GM12865 (cell line): ENCODE data around the gene ALAS1.

Experiments used
- DNase-seq: peaks from one replicate; pipeline ENCODE4 v3.0.0; 2010; ENCODE audit warnings: low read depth
- H3K4me3 ChIP-seq: 2 replicates; pipeline ENCODE4 v1.5.1; 2011; ENCODE audit warnings: mild to moderate bottlenecking, low read depth, low read length, control low read depth
- TF ChIP-seq, protein P1 (sequence below): IDR thresholded peaks from 2 replicates; pipeline ENCODE4 v1.5.1; 2011; ENCODE audit warnings: low read length, control low read depth, low read depth, inconsistent platforms; ENCODE audit not compliant: insufficient read depth; ENCODE audit errors: missing control alignments

The ALAS1 gene

GRCh38 chr3:52208556-52208955, 10.6 kb downstream of the ALAS1 start:
- DNase-seq: no peak
- no peak overlapping the region for H3K4me3 ChIP-seq
- TF ChIP-seq, protein P1, sequence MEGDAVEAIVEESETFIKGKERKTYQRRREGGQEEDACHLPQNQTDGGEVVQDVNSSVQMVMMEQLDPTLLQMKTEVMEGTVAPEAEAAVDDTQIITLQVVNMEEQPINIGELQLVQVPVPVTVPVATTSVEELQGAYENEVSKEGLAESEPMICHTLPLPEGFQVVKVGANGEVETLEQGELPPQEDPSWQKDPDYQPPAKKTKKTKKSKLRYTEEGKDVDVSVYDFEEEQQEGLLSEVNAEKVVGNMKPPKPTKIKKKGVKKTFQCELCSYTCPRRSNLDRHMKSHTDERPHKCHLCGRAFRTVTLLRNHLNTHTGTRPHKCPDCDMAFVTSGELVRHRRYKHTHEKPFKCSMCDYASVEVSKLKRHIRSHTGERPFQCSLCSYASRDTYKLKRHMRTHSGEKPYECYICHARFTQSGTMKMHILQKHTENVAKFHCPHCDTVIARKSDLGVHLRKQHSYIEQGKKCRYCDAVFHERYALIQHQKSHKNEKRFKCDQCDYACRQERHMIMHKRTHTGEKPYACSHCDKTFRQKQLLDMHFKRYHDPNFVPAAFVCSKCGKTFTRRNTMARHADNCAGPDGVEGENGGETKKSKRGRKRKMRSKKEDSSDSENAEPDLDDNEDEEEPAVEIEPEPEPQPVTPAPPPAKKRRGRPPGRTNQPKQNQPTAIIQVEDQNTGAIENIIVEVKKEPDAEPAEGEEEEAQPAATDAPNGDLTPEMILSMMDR: no peak

- no peak for DNase-seq
- TF ChIP-seq, protein P1: no peak
Observed at GRCh38 chr3:52210037-52210436, 12.1 kb downstream of the ALAS1 start.

DNA sequence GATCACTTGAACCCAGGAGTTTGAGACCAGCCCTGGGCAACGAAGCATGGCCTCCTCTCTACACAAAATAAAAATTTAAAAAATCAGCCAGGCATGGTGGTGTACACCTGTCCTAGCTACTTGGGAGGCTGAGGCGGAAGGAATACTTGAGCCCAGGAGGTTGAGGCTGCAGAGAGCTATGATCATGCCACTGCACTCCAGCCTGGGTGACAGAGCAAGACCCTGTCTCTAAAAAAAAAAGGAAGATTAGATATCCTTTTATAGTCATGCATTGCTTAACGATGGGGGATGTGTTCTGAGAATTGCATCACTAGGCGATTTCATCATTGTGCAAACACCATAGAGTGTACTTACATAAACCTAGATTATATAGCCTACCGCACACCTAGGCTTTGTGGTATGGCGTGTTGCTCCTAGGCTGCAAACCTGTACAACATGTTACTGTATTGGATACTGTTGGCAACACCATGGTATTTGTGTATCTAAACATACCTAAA, 12.6 kb downstream of the ALAS1 start:
- no peak for DNase-seq
- H3K4me3 ChIP-seq: no peak overlapping the region
- TF ChIP-seq, protein P1: no peak

More at GRCh38 chr3:52210037-52210436, 12.1 kb downstream of the ALAS1 start:
- no peak overlapping the region for H3K4me3 ChIP-seq

- no peak overlapping the region for H3K4me3 ChIP-seq
- DNase-seq: no peak
- TF ChIP-seq, protein P1: no peak
Observed at GRCh38 chr3:52211268-52211891, 13.4 kb downstream of the ALAS1 start.

DNA sequence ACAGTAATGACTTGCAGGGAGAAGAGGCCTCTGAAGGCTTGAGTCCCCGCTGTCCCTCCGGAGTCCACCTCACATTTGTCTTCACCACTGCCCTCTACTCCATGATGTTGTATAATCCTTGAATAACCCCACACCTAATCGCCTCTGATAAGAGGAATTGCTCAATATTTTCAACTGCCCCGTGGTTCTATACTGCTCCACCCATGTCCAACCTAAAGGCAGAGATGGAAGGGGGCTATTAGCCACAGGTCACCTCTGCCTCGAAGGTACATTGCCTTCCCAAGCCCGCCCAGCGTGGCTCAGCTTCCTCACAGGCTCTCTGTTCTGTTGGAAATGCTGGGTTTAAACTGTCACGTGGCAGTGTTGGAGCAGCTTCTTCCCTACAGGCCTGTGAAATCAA, 15.0 kb downstream of the ALAS1 start:
- no peak for DNase-seq
- TF ChIP-seq, protein P1: no peak
- no peak overlapping the region for H3K4me3 ChIP-seq

DNA sequence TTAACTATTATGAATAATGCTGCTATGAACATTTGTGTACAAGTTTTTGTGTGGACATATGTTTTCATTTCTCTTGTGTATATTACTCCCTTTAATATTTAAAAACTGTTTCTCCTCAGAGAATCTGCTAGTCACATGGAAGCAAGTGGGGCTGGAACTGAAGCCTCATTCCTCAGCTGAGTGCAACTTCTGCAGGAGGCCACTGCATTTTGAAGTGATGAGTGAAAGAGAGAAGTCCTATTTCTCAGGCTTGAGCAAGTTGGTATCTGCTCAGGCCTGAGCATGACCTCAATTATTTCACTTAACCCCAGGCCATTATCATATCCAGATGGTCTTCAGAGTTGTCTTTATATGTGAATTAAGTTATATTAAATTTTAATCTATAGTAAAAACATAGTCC, 15.9 kb downstream of the ALAS1 start:
- no peak for DNase-seq
- TF ChIP-seq, protein P1: no peak

GRCh38 chr3:52215351-52215750, 17.4 kb downstream of the ALAS1 start:
- no peak overlapping the region for H3K4me3 ChIP-seq
- TF ChIP-seq, protein P1: no peak
- DNase-seq: no peak

More for the DNA sequence above, 15.9 kb downstream of the ALAS1 start:
- no peak overlapping the region for H3K4me3 ChIP-seq
